Parathyroid adenoma (tissue), 2 donors: ENCODE data around the gene PLPP4.

Experiments
- H2AFZ ChIP-seq: fragments of 300-600 bp; sonication (generic); one replicate; pipeline ENCODE4 v1.7.0; 2017; ENCODE audit warnings: antibody characterized with exemption, mild to moderate bottlenecking
- H3K27ac ChIP-seq: fragments of 300-600 bp; sonication (generic); one replicate; pipeline ENCODE4 v1.7.0; 2017
- H3K27me3 ChIP-seq: fragments of 300-600 bp; sonication (generic); one replicate; pipeline ENCODE4 v1.7.0; 2017; ENCODE audit warnings: low read length; ENCODE audit not compliant: control insufficient read depth, insufficient read depth
- H3K36me3 ChIP-seq: fragments of 300-600 bp; sonication (generic); one replicate; pipeline ENCODE4 v1.7.0; 2017; ENCODE audit warnings: low read length; ENCODE audit not compliant: control insufficient read depth, insufficient read depth
- H3K4me1 ChIP-seq: fragments of 300-600 bp; sonication (generic); one replicate; pipeline ENCODE4 v1.7.0; 2017; ENCODE audit warnings: control low read depth
- H3K4me2 ChIP-seq: fragments of 300-600 bp; sonication (generic); one replicate; pipeline ENCODE4 v1.7.0; 2017; ENCODE audit warnings: low read length
- H3K4me3 ChIP-seq: fragments of 300-600 bp; sonication (generic); one replicate; pipeline ENCODE4 v1.7.0; 2017; ENCODE audit warnings: low read depth, low read length
- H3K79me2 ChIP-seq: fragments of 300-600 bp; sonication (generic); one replicate; pipeline ENCODE4 v1.7.0; 2017; ENCODE audit warnings: control low read depth
- H3K9ac ChIP-seq: fragments of 300-600 bp; sonication (generic); one replicate; pipeline ENCODE4 v1.7.0; 2017; ENCODE audit warnings: mild to moderate bottlenecking
- H3K9me3 ChIP-seq: fragments of 300-600 bp; sonication (generic); one replicate; pipeline ENCODE4 v1.7.0; 2017; ENCODE audit warnings: low read length; ENCODE audit not compliant: control insufficient read depth
- CTCF ChIP-seq: fragments of 300-600 bp; sonication (generic); IDR thresholded peaks from one replicate; pipeline ENCODE4 v1.7.0; 2017; ENCODE audit warnings: antibody characterized with exemption, mild to moderate bottlenecking
- donor health status: primary hyperparathyroidism.

PLPP4 gene

DNA sequence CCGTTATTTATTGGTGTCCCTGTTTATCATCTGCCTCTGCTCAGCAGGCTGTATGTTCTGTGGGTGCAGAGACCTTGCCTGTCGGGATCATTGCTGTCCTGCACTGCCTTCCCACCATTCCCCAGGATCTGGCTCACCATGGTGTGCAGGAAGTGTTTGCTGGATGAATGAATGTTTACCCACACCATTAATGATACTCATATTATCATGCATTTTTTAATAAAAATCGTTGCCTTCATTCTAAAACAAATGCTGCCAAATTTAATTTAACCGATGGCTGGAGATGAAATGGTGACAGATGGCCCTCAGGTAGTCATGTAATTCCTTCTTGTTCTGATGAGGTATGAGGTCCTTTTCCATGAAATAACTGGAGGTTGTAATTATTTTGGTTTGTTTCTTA lies 22.5 kb downstream of the PLPP4 start:
- no peak overlapping the region for H3K27ac ChIP-seq
- H3K4me2 ChIP-seq: no peak overlapping the region
- H3K4me1 ChIP-seq: no peaks in the 10 kb centered on the region
- no peak for TF ChIP-seq CTCF
- no peaks in the 10 kb centered on the region for H3K36me3 ChIP-seq
- no peak overlapping the region for H2AFZ ChIP-seq
- no peaks in the 10 kb centered on the region for H3K79me2 ChIP-seq
- H3K9me3 ChIP-seq: no peaks in the 10 kb centered on the region
- H3K9ac ChIP-seq: no peak overlapping the region
- H3K4me3 ChIP-seq: no peak overlapping the region
- no peaks in the 10 kb centered on the region for H3K27me3 ChIP-seq

DNA sequence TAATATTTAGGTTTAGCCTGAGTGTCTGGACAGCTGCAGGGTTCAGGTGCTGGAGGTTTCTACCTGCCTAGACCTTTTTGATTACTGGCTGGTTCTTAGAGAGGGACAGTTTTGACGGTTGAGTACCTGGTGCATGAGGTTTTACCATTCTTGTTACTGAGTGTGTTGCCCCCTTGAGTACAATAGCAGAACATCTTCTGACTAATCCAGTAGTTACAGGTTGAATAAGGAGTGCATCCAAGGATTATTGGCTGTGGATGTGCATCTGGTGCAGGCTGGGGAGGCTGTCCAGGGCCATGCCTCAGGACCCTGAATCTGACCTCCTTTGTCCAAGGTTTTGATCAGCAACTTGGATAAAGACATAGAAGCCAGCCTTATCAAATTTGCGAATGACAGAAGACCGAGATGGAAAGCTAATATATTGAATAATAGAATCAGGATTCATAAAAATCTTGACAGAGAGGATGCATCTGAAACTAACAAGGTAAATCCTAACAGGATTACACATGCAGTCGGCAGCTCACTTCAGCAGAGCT lies 23.1 kb downstream of the PLPP4 start:
- no peaks in the 10 kb centered on the region for H3K27me3 ChIP-seq
- no peak overlapping the region for H3K4me2 ChIP-seq

GRCh38 chr10:120480848-120481247 lies 23.8 kb downstream of the PLPP4 start:
- no peaks in the 10 kb centered on the region for H3K9me3 ChIP-seq
- no peak overlapping the region for H3K4me2 ChIP-seq

More for the DNA sequence above, 23.1 kb downstream of the PLPP4 start:
- no peak overlapping the region for H3K4me3 ChIP-seq
- H3K9me3 ChIP-seq: no peaks in the 10 kb centered on the region
- H3K36me3 ChIP-seq: no peaks in the 10 kb centered on the region
- H3K27ac ChIP-seq: no peak overlapping the region
- H2AFZ ChIP-seq: no peak overlapping the region
- H3K9ac ChIP-seq: no peak overlapping the region
- no peak for TF ChIP-seq CTCF
- no peaks in the 10 kb centered on the region for H3K79me2 ChIP-seq
- H3K4me1 ChIP-seq: no peaks in the 10 kb centered on the region

DNA sequence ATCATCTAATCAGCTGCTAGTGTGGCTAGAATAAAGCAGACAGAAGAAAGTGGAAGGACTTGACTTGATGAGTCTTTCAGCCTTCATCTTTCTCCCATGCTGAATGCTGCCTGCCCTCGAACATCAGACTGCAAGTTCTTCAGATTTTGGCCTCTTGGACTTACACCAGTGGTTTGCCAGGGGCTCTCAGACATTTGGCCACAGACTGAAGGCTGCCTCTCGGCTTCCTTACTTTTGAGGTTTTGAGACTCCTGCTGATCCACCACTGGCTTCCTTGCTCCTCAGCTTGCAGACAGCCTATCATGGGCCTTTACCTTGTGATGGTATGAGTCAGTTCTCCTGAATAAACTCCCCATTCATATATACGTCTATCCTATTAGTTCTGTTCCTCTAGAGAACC lies 26.0 kb downstream of the PLPP4 start:
- no peaks in the 10 kb centered on the region for H3K36me3 ChIP-seq
- no peak for TF ChIP-seq CTCF
- no peak overlapping the region for H2AFZ ChIP-seq
- no peak overlapping the region for H3K4me3 ChIP-seq
- no peak overlapping the region for H3K9ac ChIP-seq
- no peaks in the 10 kb centered on the region for H3K9me3 ChIP-seq
- H3K79me2 ChIP-seq: no peaks in the 10 kb centered on the region
- no peaks in the 10 kb centered on the region for H3K27me3 ChIP-seq
- no peak overlapping the region for H3K27ac ChIP-seq
- H3K4me1 ChIP-seq: no peaks in the 10 kb centered on the region
- H3K4me2 ChIP-seq: no peak overlapping the region

More at GRCh38 chr10:120480848-120481247, 23.8 kb downstream of the PLPP4 start:
- Histone ChIP-seq H3K27ac (no peak overlapping the region), H3K4me3 (no peak overlapping the region), H2AFZ (no peak overlapping the region), H3K4me1 (no peaks in the 10 kb centered on the region), H3K79me2 (no peaks in the 10 kb centered on the region), H3K9ac (no peak overlapping the region), H3K27me3 (no peaks in the 10 kb centered on the region), H3K36me3 (no peaks in the 10 kb centered on the region)
- TF ChIP-seq CTCF: no peak

DNA sequence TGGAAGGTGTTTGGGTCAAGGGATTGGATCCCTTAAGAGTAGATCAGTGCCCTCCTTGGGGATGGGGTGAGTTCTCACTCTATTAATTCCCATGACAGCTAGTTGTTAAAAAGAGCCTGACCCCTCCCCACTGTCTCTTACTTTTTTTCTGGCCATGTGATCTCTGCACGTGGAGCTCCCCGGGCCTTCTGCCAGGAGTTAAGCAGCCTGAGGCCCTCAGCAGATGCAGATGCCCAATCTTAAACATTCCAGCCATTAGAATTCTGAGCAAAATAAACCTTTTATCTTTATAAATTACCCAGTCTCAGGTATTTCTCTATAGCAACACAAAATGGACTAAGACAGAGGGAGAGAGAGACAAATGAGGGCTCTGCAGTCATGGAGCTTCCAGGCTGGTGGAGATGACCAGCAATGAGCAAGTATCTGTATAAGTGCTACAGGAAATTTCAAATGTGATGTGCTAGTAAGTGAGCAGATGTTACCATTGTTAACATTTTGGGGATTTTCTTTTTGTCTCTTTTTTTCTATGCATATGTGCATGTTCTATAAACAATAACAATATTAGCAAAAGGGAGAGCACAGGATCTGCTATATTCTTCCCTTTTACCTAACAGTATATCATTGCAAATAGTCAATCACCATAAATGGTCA lies 26.7 kb downstream of the PLPP4 start:
- no peak for TF ChIP-seq CTCF
- H3K9ac ChIP-seq: no peak overlapping the region

More for the DNA sequence above, 26.7 kb downstream of the PLPP4 start:
- Histone ChIP-seq H3K79me2 (no peaks in the 10 kb centered on the region), H3K9me3 (no peaks in the 10 kb centered on the region), H3K27ac (no peak overlapping the region), H3K36me3 (no peaks in the 10 kb centered on the region), H3K4me1 (no peaks in the 10 kb centered on the region), H3K27me3 (no peaks in the 10 kb centered on the region), H3K4me3 (no peak overlapping the region), H3K4me2 (no peak overlapping the region), H2AFZ (no peak overlapping the region)
